GM18909 (cell line): Measurements from ENCODE around the gene CTSV.
A peak's percentile ranks its signal among the peaks of the same experiment; 100 is the strongest.
"Not testable (repeated sequence)": the region's sequence is repeated elsewhere in the genome, so short reads cannot be mapped to it uniquely, and the experiment has no call there.

Source experiments
- ATAC-seq: cut with Tn5 transposase; IDR thresholded peaks from one replicate; pipeline ENCODE4 v1.9.1; 2021; ENCODE audit warnings: mild to moderate bottlenecking; ENCODE audit not compliant: unreplicated experiment, poor library complexity

CTSV gene

GRCh38 chr9:97038611-97039513 is at the start of gene CTSV:
Gene CTSV (minus strand): TSS chr9:97039142. CDS start chr9:97038043, 1,099 bp downstream.
- ATAC-seq: peak; percentile 99

- not testable (repeated sequence) for ATAC-seq
Observed at GRCh38 chr9:97087668-97088215, 48.8 kb upstream of the CTSV start.

GRCh38 chr9:97084562-97084991 is 45.6 kb upstream of the CTSV start:
- ATAC-seq: not testable (repeated sequence)

- ATAC-seq: no peak
Observed at GRCh38 chr9:97078362-97078761, 39.4 kb upstream of the CTSV start.

- no peak for ATAC-seq
Observed at GRCh38 chr9:97077452-97078295, 38.7 kb upstream of the CTSV start.

GRCh38 chr9:97076731-97077451 is 37.9 kb upstream of the CTSV start:
- not testable (repeated sequence) for ATAC-seq

- ATAC-seq: no peak
Observed at GRCh38 chr9:97076238-97076637, 37.3 kb upstream of the CTSV start.

GRCh38 chr9:97075289-97075985 is 36.5 kb upstream of the CTSV start:
- ATAC-seq: no peak

- no peak for ATAC-seq
Observed at GRCh38 chr9:97073506-97073905, 34.6 kb upstream of the CTSV start.

- no peak for ATAC-seq
Observed at GRCh38 chr9:97072285-97072776, 33.4 kb upstream of the CTSV start.

GRCh38 chr9:97070325-97070724 is 31.4 kb upstream of the CTSV start:
- ATAC-seq: not testable (repeated sequence)

- ATAC-seq: no peak
Observed at GRCh38 chr9:97067490-97067889, 28.5 kb upstream of the CTSV start.

- no peak for ATAC-seq
Observed at GRCh38 chr9:97064176-97064575, 25.2 kb upstream of the CTSV start.

GRCh38 chr9:97060796-97061195 is 21.9 kb upstream of the CTSV start:
- ATAC-seq: no peak

- no peak for ATAC-seq
Observed at GRCh38 chr9:97059626-97060025, 20.7 kb upstream of the CTSV start.

GRCh38 chr9:97057651-97058050 is 18.7 kb upstream of the CTSV start:
- ATAC-seq: no peak

- not testable (repeated sequence) for ATAC-seq
Observed at GRCh38 chr9:97055891-97056290, 16.9 kb upstream of the CTSV start.

GRCh38 chr9:97053717-97054116 is 14.8 kb upstream of the CTSV start:
- no peak for ATAC-seq

GRCh38 chr9:97052735-97053134 is 13.8 kb upstream of the CTSV start:
- ATAC-seq: no peak
